Measurements from ENCODE around the gene NAP1L3.

The NAP1L3 gene

GRCh38 chrX:93673056-93673868, at the start of gene NAP1L3:
Gene NAP1L3, minus strand, starts transcription at chrX:93673578. Its CDS starts 274 bp downstream, at chrX:93673304.
- peak; percentile 1 for DNase-seq (ENCODE audit: low spot score)

- DNase-seq (ENCODE audit: low spot score), result no peak
Observed at GRCh38 chrX:93711076-93711475, 37.7 kb upstream of the NAP1L3 start.

- no peak for DNase-seq (ENCODE audit: low spot score)
Observed at GRCh38 chrX:93703701-93704100, 30.3 kb upstream of the NAP1L3 start.

GRCh38 chrX:93695981-93696380, 22.6 kb upstream of the NAP1L3 start:
- no peak for DNase-seq (ENCODE audit: low spot score)

GRCh38 chrX:93673869-93674271, 492 bp upstream of the NAP1L3 start, which contains the start of gene FAM133A:
Gene FAM133A, plus strand, starts transcription at chrX:93674206. Its CDS starts 35,214 bp downstream, at chrX:93709420.
- no peak for DNase-seq (ENCODE audit: low spot score)

GRCh38 chrX:93660575-93660974, 12.8 kb downstream of the NAP1L3 start:
- no peak for DNase-seq (ENCODE audit: low spot score)

- no peak for DNase-seq (ENCODE audit: low spot score)
Observed at GRCh38 chrX:93649381-93649780, 24.0 kb downstream of the NAP1L3 start.

GRCh38 chrX:93637591-93637990, 35.8 kb downstream of the NAP1L3 start:
- no peak for DNase-seq (ENCODE audit: low spot score)
